HepG2 (cell line): ENCODE data around the gene SMIM1. TPM values are rescaled to one million over a fixed set of nuclear protein-coding genes. Genes with fewer than 3 reads are reported as not detected.

Experiments
- ATRX ChIP-seq: sonication (generic); formaldehyde crosslinking; IDR thresholded peaks from 2 replicates; pipeline ENCODE4 v1.4.0; 2020; ENCODE audit warnings: missing genetic modification reagents, borderline replicate concordance
- EP300 ChIP-seq, 3 experiments: sonication (generic) in 1 of 3; formaldehyde crosslinking in 1 of 3; IDR thresholded peaks; 2 replicates each; pipeline versions ENCODE4 v1.5.1 to v1.6.1; 2011 to 2020; ENCODE audit warnings: low read depth in 2 of 3, low read length in 2 of 3, borderline replicate concordance in 1 of 3, improper control_type of control experiment in 1 of 3, mild to moderate bottlenecking in 1 of 3, missing genetic modification reagents in 1 of 3, moderate library complexity in 1 of 3
- MAFF ChIP-seq: IDR thresholded peaks from 2 replicates; pipeline ENCODE4 v1.6.1; 2011; ENCODE audit warnings: low read depth, low read length, improper control_type of control experiment
- NFIC ChIP-seq: IDR thresholded peaks from 2 replicates; pipeline ENCODE4 v1.6.1; 2012; ENCODE audit warnings: mild to moderate bottlenecking, low read length, inconsistent platforms
- NFYC ChIP-seq: IDR thresholded peaks from 2 replicates; pipeline ENCODE4 v1.6.1; 2016; ENCODE audit warnings: missing genetic modification reagents, missing compliant biosample characterization
- PITX1 ChIP-seq: sonication (generic); formaldehyde crosslinking; IDR thresholded peaks from 2 replicates; pipeline ENCODE4 v1.5.1; 2020; ENCODE audit warnings: mild to moderate bottlenecking, missing genetic modification reagents
- RXRA ChIP-seq: sonication (generic); formaldehyde crosslinking; IDR thresholded peaks from 2 replicates; pipeline ENCODE4 v1.5.1; 2020; ENCODE audit warnings: missing genetic modification reagents
- RXRB ChIP-seq: IDR thresholded peaks from 2 replicates; pipeline ENCODE4 v1.6.1; 2016; ENCODE audit warnings: borderline replicate concordance, missing genetic modification reagents, missing compliant biosample characterization
- SALL1 ChIP-seq: sonication (generic); formaldehyde crosslinking; IDR thresholded peaks from 2 replicates; pipeline ENCODE4 v1.8.0; 2022; ENCODE audit warnings: mild to moderate bottlenecking, missing genetic modification reagents
- SRF ChIP-seq: IDR thresholded peaks from 2 replicates; pipeline ENCODE4 v1.6.1; 2011; ENCODE audit warnings: mild to moderate bottlenecking, low read depth, low read length, moderate library complexity
- THAP11 ChIP-seq: IDR thresholded peaks from 2 replicates; pipeline ENCODE4 v1.6.1; 2016; ENCODE audit warnings: missing biosample characterization, missing genetic modification reagents
- ZFYVE20 ChIP-seq: sonication (generic); formaldehyde crosslinking; IDR thresholded peaks from 2 replicates; pipeline ENCODE4 v1.8.0; 2023; ENCODE audit warnings: low read depth, mild to moderate bottlenecking, moderate library complexity, missing genetic modification reagents, borderline replicate concordance
- ZNF143 ChIP-seq: sonication (generic); formaldehyde crosslinking; IDR thresholded peaks from 2 replicates; pipeline ENCODE4 v1.4.0; 2020; ENCODE audit warnings: missing genetic modification reagents
- ZNF180 ChIP-seq: sonication (generic); formaldehyde crosslinking; IDR thresholded peaks from 2 replicates; pipeline ENCODE4 v1.4.0; 2020; ENCODE audit warnings: low read depth, missing genetic modification reagents, borderline replicate concordance
- ZNF557 ChIP-seq: sonication (generic); formaldehyde crosslinking; IDR thresholded peaks from 2 replicates; pipeline ENCODE4 v1.4.0; 2020; ENCODE audit warnings: missing genetic modification reagents
- ZNF672 ChIP-seq: sonication (generic); formaldehyde crosslinking; IDR thresholded peaks from 2 replicates; pipeline ENCODE4 v1.8.1; 2022; ENCODE audit warnings: missing genetic modification reagents
- ZNF7 ChIP-seq: IDR thresholded peaks from 2 replicates; pipeline ENCODE4 v1.6.1; 2016; ENCODE audit warnings: missing biosample characterization, missing genetic modification reagents
- polyA plus RNA-seq, 8 experiments: library from polyadenylated mRNA; depleted of rRNA in 3 of 8; stranded (reverse) in 7 of 8; unstranded in 1 of 8; fragments of >200 nt; fragmentation: Illumina TruSeq in 4 of 8; extraction: Trizol in 4 of 8; gene quantifications; 2 replicates each; pipeline versions ENCODE4 v1.2.1 to v1.2.3, GENCODE V29; 2011 to 2016; ENCODE audit warnings: low read depth in 4 of 8, missing spikeins in 1 of 8, mixed read lengths in 1 of 8; ENCODE audit not compliant: insufficient read depth in 1 of 8
- total RNA-seq, 5 experiments: library from RNA; depleted of rRNA; stranded (reverse); fragments of >200 nt; fragmentation: Illumina TruSeq; extraction: Trizol; gene quantifications; 2 replicates each; pipeline ENCODE4 v1.2.3, GENCODE V29; 2016; ENCODE audit warnings: low read depth in 1 of 5
- TF ChIP-seq, protein P1 (sequence below), 2 experiments: fragments of 450-650 bp in 1 of 2; sonication (generic) in 1 of 2; formaldehyde crosslinking; IDR thresholded peaks; 2 replicates each; pipeline versions ENCODE4 v1.5.0 to v1.8.0; 2020 to 2022; ENCODE audit warnings: mild to moderate bottlenecking in 1 of 2, missing genetic modification reagents in 1 of 2
- TF ChIP-seq, protein P2 (sequence below): sonication (generic); formaldehyde crosslinking; IDR thresholded peaks from 2 replicates; pipeline ENCODE4 v1.9.0; 2021; ENCODE audit warnings: missing genetic modification reagents, borderline replicate concordance
- TF ChIP-seq, protein P3 (sequence below): fragments of 450-650 bp; IDR thresholded peaks from 2 replicates; pipeline ENCODE4 v1.6.1; 2017; ENCODE audit warnings: mild to moderate bottlenecking
- TF ChIP-seq, protein P4 (sequence below): sonication (generic); formaldehyde crosslinking; IDR thresholded peaks from 2 replicates; pipeline ENCODE4 v1.5.0; 2020; ENCODE audit warnings: missing genetic modification reagents
- TF ChIP-seq, protein P5 (sequence below): sonication (generic); formaldehyde crosslinking; IDR thresholded peaks from 2 replicates; pipeline ENCODE4 v1.8.1; 2023; ENCODE audit warnings: missing genetic modification reagents, inconsistent platforms, borderline replicate concordance

SMIM1 gene
- total and polyA plus RNA-seq, 2 of the 13 experiments (the other 11 are each of a cell fraction or from before 2014, with no cell fraction given): 12.4 to 56.3 TPM

DNA sequence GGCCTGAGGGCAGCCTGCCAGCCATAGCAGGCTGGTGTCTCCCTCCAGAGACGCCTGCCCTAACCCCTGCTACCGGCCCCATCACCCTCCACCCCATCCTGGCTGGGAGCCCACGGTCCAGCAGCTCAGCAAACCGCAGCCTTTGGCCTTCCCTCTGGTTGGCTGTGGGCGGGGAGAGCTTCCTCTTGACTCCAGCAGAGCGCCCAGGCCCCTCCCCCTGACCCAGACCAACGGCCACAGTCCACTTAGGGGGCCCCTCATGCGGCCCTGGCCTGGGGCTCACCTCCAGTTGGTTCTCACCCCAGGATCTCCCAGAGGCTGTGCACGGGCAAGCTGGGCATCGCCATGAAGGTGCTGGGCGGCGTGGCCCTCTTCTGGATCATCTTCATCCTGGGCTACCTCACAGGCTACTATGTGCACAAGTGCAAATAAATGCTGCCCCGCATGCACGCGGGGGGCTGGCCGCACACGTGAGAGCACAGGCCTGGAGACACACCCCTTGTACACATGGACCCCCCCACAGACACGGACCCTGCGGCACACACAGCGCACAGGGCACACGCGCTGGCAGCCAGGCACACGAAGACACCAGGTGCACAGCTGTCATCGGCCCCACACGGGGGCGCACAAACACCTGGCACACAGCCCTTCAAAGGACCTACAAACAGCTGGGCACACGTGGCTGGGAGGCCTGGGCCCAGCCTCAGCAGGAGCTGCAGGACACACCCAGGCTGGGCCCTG, 3.1 kb downstream of the SMIM1 start (continued):
- TF ChIP-seq, protein P1, sequence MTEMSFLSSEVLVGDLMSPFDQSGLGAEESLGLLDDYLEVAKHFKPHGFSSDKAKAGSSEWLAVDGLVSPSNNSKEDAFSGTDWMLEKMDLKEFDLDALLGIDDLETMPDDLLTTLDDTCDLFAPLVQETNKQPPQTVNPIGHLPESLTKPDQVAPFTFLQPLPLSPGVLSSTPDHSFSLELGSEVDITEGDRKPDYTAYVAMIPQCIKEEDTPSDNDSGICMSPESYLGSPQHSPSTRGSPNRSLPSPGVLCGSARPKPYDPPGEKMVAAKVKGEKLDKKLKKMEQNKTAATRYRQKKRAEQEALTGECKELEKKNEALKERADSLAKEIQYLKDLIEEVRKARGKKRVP (CRISPR knock-in tag; IDR thresholded peaks at IDR 0.05): peak in 1 of 2 experiments; percentile 58; a peak in 2 of 4 replicates
- TF ChIP-seq PITX1 (CRISPR knock-in tag) (no peak), ZNF7 (CRISPR knock-in tag) (no peak), ZNF143 (CRISPR knock-in tag) (peak; percentile 60; the same call in 1 of the 2 replicates), ZNF557 (CRISPR knock-in tag) (0 out of 2 replicates have a peak, but pooled peaks have one; percentile 72), RXRB (CRISPR knock-in tag) (peak; percentile 32), RXRA (CRISPR knock-in tag) (peak; percentile 78), THAP11 (CRISPR knock-in tag) (peak; percentile 42; the same call in 1 of the 2 replicates), SRF (no peak), NFIC (no peak), ZNF672 (no peak; the same call in 1 of the 2 replicates), MAFF (no peak), SALL1 (CRISPR knock-in tag) (peak; percentile 83), EP300 (IDR thresholded peaks at IDR 0.05; ENCODE audit: low read depth in 2 of 2, low read length in 2 of 2) (no peak; a peak in 1 of 4 replicates), EP300 (CRISPR knock-in tag; IDR thresholded peaks at IDR 0.05; ENCODE audit: borderline replicate concordance) (0 out of 2 replicates have a peak, but pooled peaks have one; percentile 33), ZFYVE20 (CRISPR knock-in tag) (0 out of 2 replicates have a peak, but pooled peaks have one; percentile 36), ATRX (CRISPR knock-in tag) (no peak), NFYC (no peak; the same call in 1 of the 2 replicates), ZNF180 (peak; percentile 49; the same call in 1 of the 2 replicates)
- TF ChIP-seq, protein P2, sequence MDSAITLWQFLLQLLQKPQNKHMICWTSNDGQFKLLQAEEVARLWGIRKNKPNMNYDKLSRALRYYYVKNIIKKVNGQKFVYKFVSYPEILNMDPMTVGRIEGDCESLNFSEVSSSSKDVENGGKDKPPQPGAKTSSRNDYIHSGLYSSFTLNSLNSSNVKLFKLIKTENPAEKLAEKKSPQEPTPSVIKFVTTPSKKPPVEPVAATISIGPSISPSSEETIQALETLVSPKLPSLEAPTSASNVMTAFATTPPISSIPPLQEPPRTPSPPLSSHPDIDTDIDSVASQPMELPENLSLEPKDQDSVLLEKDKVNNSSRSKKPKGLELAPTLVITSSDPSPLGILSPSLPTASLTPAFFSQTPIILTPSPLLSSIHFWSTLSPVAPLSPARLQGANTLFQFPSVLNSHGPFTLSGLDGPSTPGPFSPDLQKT (CRISPR knock-in tag): no peak
- TF ChIP-seq, protein P3, sequence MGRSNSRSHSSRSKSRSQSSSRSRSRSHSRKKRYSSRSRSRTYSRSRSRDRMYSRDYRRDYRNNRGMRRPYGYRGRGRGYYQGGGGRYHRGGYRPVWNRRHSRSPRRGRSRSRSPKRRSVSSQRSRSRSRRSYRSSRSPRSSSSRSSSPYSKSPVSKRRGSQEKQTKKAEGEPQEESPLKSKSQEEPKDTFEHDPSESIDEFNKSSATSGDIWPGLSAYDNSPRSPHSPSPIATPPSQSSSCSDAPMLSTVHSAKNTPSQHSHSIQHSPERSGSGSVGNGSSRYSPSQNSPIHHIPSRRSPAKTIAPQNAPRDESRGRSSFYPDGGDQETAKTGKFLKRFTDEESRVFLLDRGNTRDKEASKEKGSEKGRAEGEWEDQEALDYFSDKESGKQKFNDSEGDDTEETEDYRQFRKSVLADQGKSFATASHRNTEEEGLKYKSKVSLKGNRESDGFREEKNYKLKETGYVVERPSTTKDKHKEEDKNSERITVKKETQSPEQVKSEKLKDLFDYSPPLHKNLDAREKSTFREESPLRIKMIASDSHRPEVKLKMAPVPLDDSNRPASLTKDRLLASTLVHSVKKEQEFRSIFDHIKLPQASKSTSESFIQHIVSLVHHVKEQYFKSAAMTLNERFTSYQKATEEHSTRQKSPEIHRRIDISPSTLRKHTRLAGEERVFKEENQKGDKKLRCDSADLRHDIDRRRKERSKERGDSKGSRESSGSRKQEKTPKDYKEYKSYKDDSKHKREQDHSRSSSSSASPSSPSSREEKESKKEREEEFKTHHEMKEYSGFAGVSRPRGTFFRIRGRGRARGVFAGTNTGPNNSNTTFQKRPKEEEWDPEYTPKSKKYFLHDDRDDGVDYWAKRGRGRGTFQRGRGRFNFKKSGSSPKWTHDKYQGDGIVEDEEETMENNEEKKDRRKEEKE: no peak
- TF ChIP-seq, protein P4, sequence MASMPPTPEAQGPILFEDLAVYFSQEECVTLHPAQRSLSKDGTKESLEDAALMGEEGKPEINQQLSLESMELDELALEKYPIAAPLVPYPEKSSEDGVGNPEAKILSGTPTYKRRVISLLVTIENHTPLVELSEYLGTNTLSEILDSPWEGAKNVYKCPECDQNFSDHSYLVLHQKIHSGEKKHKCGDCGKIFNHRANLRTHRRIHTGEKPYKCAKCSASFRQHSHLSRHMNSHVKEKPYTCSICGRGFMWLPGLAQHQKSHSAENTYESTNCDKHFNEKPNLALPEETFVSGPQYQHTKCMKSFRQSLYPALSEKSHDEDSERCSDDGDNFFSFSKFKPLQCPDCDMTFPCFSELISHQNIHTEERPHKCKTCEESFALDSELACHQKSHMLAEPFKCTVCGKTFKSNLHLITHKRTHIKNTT: no peak
- TF ChIP-seq, protein P5, sequence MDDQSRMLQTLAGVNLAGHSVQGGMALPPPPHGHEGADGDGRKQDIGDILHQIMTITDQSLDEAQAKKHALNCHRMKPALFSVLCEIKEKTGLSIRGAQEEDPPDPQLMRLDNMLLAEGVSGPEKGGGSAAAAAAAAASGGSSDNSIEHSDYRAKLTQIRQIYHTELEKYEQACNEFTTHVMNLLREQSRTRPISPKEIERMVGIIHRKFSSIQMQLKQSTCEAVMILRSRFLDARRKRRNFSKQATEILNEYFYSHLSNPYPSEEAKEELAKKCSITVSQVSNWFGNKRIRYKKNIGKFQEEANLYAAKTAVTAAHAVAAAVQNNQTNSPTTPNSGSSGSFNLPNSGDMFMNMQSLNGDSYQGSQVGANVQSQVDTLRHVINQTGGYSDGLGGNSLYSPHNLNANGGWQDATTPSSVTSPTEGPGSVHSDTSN (CRISPR knock-in tag): no peak
